Measurements from ENCODE around the gene AAMDC. TPM values are rescaled to one million over a fixed set of nuclear protein-coding genes. Genes with fewer than 3 reads are reported as not detected.

AAMDC gene
- 1.5 and 2.4 TPM in 2 replicates for total RNA-seq

DNA sequence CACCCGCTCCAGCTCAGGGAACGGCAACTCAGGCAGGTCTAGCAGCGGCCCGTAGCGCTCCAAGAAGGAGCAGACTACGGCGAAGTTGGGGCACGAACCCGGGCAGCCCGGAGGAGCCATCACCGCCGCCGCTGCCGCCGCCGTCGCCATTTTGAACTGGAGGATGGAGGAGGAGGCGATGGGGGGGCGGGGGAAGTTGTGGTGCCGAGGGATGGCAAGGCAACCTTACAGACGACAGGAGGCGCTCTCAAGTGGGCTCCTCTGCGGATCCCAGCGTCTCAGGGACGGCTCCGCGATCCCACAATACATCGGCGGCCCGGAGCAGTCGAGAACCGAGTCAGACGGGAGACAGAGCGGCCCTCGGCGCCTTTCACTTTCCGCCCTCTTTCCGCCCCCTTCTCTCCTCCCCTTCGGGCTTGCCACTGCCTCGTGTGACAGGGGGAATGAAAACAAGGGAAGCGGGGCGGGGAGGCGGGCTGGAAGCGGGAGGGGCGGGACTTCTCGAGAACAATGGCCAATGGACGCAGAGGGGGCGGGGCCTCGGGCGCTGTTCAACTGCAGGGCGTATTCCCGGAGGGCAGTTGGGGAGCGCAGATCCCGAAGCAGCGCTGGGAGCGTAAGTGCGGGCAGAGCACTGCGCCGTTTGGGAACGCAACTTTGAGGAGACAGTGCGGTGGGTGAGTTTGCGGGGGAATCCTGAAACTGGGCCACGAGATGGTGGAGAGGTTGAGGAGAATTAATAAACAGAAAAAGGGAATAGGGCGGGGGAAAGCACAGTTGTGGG lies at the start of gene AAMDC, which contains the start of gene RSF1:
Gene AAMDC, plus strand, starts transcription at position 580 of the 784 bp plus-strand sequence. CDS start 21,353 bp downstream, outside the sequence.
Gene RSF1, minus strand, starts transcription at position 158 of the 784 bp plus-strand sequence. Its CDS starts 8 bp downstream, at position 150.
- H3K27ac Mint-ChIP-seq, result peak within 1 kb of the TSS; percentile 94
- intact Hi-C loops (cut with micrococcal nuclease), result loop anchor here (1.0 to 5.0 kb wide), 9 partner anchors 174 to 1376 kb away; partner anchors contain the start of genes ACER3, ALG8, CLNS1A and EMSY
- no peaks in the 10 kb centered on the region for H3K9me3 Mint-ChIP-seq
- peaks cover 2% of the 10 kb centered on the region for H3K27me3 Mint-ChIP-seq (ENCODE audit: insufficient read depth)
- peak; percentile 95 for DNase-seq (ENCODE audit: low spot score)
- peaks cover 11% of the 10 kb centered on the region for H3K36me3 Mint-ChIP-seq (ENCODE audit: low read depth)
- peaks cover 38% of the 10 kb centered on the region for H3K4me1 Mint-ChIP-seq (ENCODE audit: low read depth)
- H3K4me3 Mint-ChIP-seq, result peak within 1 kb of the TSS; percentile 97

DNA sequence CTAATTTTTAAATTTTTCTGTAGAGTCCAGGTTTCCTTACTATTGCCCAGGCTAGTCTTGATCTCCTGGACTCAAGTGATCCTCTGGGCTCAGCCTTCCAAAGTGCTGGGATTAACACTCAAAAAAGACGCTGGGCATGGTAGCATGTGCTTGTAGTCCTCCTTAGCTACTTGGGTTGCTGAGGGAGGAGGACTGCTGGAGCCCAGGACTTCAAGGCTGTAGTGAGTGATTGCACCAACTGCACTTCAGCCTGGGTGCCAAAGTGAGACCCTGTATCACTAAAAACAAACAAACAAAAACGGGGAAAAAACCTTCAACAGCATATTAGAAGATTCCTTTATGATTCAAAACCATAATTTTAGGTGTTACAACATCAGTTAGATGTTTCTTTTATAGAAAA lies 45.0 kb upstream of the AAMDC start:
- Mint-ChIP-seq H3K4me3 (no peak overlapping the region), H3K4me1 (ENCODE audit: low read depth) (peaks cover 12% of the 10 kb centered on the region)

DNA sequence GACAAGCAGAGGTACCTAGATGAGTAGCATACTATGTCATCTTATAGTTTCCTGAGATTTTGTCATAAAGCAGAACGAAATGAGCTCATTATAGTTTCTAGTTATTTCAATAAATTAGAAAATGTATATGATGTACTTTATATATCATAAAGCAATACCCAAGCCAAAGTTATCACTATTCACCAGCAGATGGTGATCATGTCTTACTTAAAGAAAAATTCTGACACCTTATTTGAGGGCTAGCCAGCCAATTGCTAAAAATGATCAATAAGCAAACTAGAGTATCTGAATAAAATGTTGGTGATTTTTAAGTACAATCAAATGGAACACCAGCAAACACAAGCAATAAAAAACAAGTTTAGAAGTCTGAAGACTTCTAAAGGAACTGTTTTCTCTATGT lies 44.5 kb upstream of the AAMDC start:
- H3K27ac Mint-ChIP-seq, result no peak overlapping the region
- H3K4me3 Mint-ChIP-seq, result no peak overlapping the region
- no peaks in the 10 kb centered on the region for H3K36me3 Mint-ChIP-seq (ENCODE audit: low read depth)
- no peak for DNase-seq (ENCODE audit: low spot score)
- H3K27me3 Mint-ChIP-seq (ENCODE audit: insufficient read depth), result no peaks in the 10 kb centered on the region
- no peaks in the 10 kb centered on the region for H3K9me3 Mint-ChIP-seq
- intact Hi-C loops (cut with micrococcal nuclease), result loop anchor here (1.0 kb wide), 3 partner anchors 43 to 224 kb away; no protein-coding TSS in a partner anchor
- H3K4me1 Mint-ChIP-seq (ENCODE audit: low read depth), result peaks cover 7% of the 10 kb centered on the region

More for the DNA sequence above, 45.0 kb upstream of the AAMDC start:
- Mint-ChIP-seq H3K36me3 (ENCODE audit: low read depth) (peaks cover 2% of the 10 kb centered on the region), H3K9me3 (no peaks in the 10 kb centered on the region), H3K27ac (no peak overlapping the region), H3K27me3 (ENCODE audit: insufficient read depth) (no peaks in the 10 kb centered on the region)
- intact Hi-C loops (cut with micrococcal nuclease), result loop anchor here (1.0 to 2.0 kb wide), 4 partner anchors 43 to 271 kb away; no protein-coding TSS in a partner anchor
- no peak for DNase-seq (ENCODE audit: low spot score)

DNA sequence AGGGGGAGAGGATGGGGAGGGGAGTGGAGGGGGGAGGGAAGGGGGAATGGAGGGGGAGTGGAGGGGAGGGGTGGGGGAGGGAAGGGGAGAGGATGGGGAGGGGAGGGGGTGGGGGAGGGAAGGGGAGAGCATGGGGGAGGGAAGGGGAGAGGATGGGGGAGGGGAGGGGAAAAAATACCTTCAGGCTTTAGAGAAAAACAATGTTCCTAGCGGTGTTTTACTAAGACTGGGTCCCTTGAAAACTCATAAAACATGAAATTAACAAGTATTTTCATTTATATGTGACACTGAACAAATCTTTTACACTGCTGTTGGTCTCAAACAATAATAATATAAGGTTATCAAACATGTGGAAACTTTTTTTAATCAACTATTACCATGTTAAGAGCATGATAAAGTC lies 42.8 kb upstream of the AAMDC start:
- DNase-seq (ENCODE audit: low spot score), result no peak
- Mint-ChIP-seq H3K36me3 (ENCODE audit: low read depth) (no peaks in the 10 kb centered on the region), H3K4me3 (no peak overlapping the region), H3K27me3 (ENCODE audit: insufficient read depth) (no peaks in the 10 kb centered on the region), H3K27ac (no peak overlapping the region), H3K4me1 (ENCODE audit: low read depth) (no peaks in the 10 kb centered on the region), H3K9me3 (no peaks in the 10 kb centered on the region)
- intact Hi-C loops (cut with micrococcal nuclease), result no loop called here

DNA sequence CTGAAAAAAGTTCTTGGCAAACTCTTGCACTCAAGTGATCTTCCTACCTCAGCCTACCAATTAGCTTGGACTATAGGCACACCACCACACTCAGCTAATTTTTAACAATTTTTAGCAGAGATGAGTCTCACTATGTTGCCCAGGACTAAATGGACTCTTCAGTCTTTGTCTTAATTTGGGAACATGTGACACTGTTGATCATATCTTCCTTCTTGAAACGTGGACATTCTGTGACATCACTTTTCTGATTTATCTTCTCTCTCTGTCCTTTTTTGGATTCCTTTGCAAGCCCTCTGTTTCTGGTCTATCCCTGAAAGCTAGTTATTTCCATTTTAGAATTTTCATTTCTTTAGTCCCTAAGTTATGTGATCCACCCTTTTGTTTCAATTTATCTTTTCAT lies 42.4 kb upstream of the AAMDC start:
- Mint-ChIP-seq H3K27ac (peak overlapping the region; percentile 32), H3K36me3 (ENCODE audit: low read depth) (no peaks in the 10 kb centered on the region), H3K4me1 (ENCODE audit: low read depth) (no peaks in the 10 kb centered on the region), H3K27me3 (ENCODE audit: insufficient read depth) (no peaks in the 10 kb centered on the region), H3K9me3 (no peaks in the 10 kb centered on the region), H3K4me3 (no peak overlapping the region)
- no peak for DNase-seq (ENCODE audit: low spot score)
- intact Hi-C loops (cut with micrococcal nuclease), result no loop called here

DNA sequence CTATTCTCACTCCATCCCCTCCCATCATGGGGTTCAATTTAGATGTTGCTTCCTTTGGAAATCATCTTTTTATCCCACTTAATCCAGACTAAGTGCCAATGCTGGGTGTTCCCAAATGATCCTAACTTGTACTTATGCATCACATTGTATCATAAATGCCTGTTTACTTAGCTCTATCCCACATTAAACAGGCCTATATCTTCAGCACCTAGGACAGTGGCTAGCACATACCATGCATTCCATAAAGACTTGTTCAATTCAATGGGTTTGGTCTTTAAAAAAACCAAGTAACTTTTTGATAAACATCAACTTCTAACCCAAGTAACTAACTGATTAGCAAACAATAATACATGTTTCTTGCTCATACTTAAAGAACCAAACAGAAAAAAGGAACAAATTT lies 41.0 kb upstream of the AAMDC start:
- H3K9me3 Mint-ChIP-seq, result no peaks in the 10 kb centered on the region
- intact Hi-C loops (cut with micrococcal nuclease), result no loop called here
- no peaks in the 10 kb centered on the region for H3K27me3 Mint-ChIP-seq (ENCODE audit: insufficient read depth)
- H3K27ac Mint-ChIP-seq, result no peak overlapping the region
- H3K36me3 Mint-ChIP-seq (ENCODE audit: low read depth), result peaks cover 3% of the 10 kb centered on the region
- no peak for DNase-seq (ENCODE audit: low spot score)
- H3K4me3 Mint-ChIP-seq, result no peak overlapping the region
- H3K4me1 Mint-ChIP-seq (ENCODE audit: low read depth), result no peaks in the 10 kb centered on the region

DNA sequence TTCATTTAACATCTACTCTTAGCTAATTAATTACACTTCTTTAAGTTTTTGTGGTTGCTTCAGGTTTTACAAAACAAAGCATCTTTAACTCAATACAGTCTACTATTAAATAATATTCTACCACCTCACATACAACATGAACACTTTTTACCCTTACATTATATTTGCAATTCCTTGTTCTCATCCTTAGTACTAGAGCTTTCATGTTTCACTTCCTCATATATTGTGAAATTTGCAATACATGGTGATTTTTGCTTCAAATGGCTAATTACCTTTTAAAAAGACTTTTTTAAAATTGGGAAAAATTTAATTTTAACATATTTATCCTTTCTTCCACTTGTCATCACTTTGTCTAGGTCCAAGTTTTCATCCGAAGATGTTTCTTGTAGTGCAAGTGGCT lies 37.9 kb upstream of the AAMDC start:
- intact Hi-C loops (cut with micrococcal nuclease), result no loop called here
- no peak overlapping the region for H3K4me3 Mint-ChIP-seq
- H3K36me3 Mint-ChIP-seq (ENCODE audit: low read depth), result peaks cover 3% of the 10 kb centered on the region
- no peaks in the 10 kb centered on the region for H3K27me3 Mint-ChIP-seq (ENCODE audit: insufficient read depth)
- peaks cover 6% of the 10 kb centered on the region for H3K4me1 Mint-ChIP-seq (ENCODE audit: low read depth)
- no peak for DNase-seq (ENCODE audit: low spot score)
- H3K27ac Mint-ChIP-seq, result no peak overlapping the region
- no peaks in the 10 kb centered on the region for H3K9me3 Mint-ChIP-seq

DNA sequence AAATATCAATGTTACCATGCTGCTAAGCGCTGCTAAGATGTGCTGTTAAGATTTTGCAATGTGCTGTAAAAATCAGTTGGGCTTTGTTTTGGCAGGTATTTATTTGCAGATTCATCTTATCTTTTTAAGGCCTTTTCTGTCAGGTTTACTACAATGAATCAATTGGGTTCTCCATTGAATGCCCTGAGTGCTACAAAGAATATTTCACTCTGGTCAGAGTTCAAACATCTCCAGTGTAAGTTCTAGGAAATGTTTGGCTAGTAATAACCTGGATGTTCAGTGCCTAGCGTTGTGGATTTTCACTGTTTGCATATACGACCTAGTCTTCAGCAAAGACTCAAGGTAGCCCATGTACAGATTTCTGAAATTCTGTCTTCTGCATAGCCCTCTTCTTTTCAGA lies 36.4 kb upstream of the AAMDC start:
- H3K4me3 Mint-ChIP-seq, result no peak overlapping the region
- no peak overlapping the region for H3K27ac Mint-ChIP-seq
- no peak for DNase-seq (ENCODE audit: low spot score)
- H3K27me3 Mint-ChIP-seq (ENCODE audit: insufficient read depth), result no peaks in the 10 kb centered on the region
- no peaks in the 10 kb centered on the region for H3K9me3 Mint-ChIP-seq
- H3K4me1 Mint-ChIP-seq (ENCODE audit: low read depth), result peaks cover 19% of the 10 kb centered on the region
- peaks cover 3% of the 10 kb centered on the region for H3K36me3 Mint-ChIP-seq (ENCODE audit: low read depth)
- intact Hi-C loops (cut with micrococcal nuclease), result no loop called here

DNA sequence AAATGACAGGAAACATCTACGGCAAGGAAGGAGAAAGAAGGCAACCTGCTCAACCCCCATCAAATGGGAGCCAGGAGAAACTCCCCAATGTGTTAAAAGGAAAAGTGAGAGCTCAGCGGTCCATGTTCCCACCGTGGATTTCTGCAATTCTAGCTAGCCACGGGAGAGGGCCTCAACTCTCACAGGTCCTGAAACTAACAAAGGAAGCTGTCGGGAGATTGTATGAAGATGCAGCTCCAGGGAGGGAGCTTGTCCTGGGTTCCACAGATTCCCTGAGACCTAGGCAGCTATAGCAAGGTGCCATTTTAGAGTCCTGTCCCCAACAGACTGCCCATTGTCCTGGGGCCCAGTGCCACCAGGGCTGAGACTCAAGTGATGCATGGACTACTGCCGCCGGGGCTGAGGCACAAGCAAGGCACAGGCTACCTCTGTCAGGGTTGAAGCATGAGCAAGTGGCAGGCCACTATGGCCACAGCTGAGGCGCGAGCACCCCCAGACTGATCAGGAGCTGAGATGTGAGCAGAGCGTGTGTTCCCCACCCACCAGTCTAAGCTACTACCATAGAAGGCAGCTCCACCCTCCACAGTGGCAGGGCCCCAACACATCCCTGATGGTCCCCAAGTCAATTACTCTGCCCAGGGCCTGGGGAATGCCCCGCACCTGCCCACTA lies 31.7 kb upstream of the AAMDC start:
- H3K4me3 Mint-ChIP-seq, result no peak overlapping the region
- no peak for DNase-seq (ENCODE audit: low spot score)
- H3K36me3 Mint-ChIP-seq (ENCODE audit: low read depth), result peaks cover 22% of the 10 kb centered on the region
- peaks cover 25% of the 10 kb centered on the region for H3K4me1 Mint-ChIP-seq (ENCODE audit: low read depth)
- intact Hi-C loops (cut with micrococcal nuclease), result no loop called here
- H3K27ac Mint-ChIP-seq, result no peak overlapping the region
- no peaks in the 10 kb centered on the region for H3K27me3 Mint-ChIP-seq (ENCODE audit: insufficient read depth)
- H3K9me3 Mint-ChIP-seq, result peaks cover 18% of the 10 kb centered on the region

DNA sequence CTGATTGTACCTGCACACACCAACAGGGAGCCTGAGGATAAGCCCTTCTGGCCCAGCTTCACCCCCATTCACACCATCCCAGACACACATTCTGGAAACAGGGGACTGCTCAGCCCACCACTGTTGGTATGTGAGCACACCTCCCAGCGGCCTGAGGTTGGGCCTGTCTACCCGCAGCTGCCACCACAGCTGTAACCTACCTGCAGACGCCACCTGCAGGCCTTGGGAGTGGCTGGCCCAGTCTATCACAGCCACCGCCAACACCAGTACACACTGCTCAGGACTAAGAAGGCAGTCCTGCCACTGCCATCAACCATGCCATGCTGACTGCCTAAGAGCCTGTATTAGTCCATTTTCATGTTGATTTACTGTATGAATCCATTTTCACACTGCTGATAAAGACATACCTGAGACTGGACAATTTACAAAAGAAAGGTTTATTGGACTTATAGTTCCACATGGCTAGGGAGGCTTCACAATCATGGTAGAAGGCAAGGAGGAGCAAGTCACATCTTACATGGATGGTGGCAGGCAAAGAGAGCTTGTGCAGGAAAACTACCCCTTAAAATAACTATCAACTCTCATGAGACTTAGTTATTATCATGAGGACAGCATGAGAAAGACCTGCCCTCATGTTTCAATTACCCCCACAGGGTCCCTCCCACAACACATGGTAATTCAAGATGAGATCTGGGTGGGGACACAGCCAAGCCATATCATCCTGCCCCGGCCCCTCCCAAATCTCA lies 31.0 kb upstream of the AAMDC start:
- Mint-ChIP-seq H3K4me1 (ENCODE audit: low read depth) (peaks cover 25% of the 10 kb centered on the region), H3K27me3 (ENCODE audit: insufficient read depth) (no peaks in the 10 kb centered on the region), H3K9me3 (peaks cover 18% of the 10 kb centered on the region), H3K27ac (no peak overlapping the region), H3K4me3 (no peak overlapping the region), H3K36me3 (ENCODE audit: low read depth) (peaks cover 23% of the 10 kb centered on the region)
- intact Hi-C loops (cut with micrococcal nuclease), result no loop called here
- DNase-seq (ENCODE audit: low spot score), result no peak

DNA sequence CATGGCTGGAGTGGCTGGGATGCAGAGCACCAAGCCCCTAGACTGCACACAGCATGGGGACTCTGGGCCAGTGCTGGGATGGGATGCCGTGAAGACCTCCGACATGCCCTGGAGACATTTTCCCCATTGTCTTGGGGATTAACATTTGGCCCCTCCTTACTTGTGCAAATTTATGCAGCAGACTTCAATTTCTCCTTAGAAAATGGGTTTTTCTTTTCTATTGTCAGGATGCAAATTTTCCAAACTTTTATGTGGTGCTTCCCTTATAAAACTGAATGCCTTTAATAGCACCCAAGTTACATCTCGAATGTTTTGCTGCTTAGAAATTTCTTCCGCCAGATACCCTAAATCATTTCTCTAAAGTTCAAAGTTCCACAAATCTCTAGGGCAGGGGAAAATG lies 29.6 kb upstream of the AAMDC start:
- intact Hi-C loops (cut with micrococcal nuclease), result no loop called here
- Mint-ChIP-seq H3K27me3 (ENCODE audit: insufficient read depth) (no peaks in the 10 kb centered on the region), H3K4me3 (no peak overlapping the region), H3K9me3 (peaks cover 18% of the 10 kb centered on the region), H3K36me3 (ENCODE audit: low read depth) (peaks cover 24% of the 10 kb centered on the region), H3K4me1 (ENCODE audit: low read depth) (peaks cover 25% of the 10 kb centered on the region), H3K27ac (no peak overlapping the region)
- DNase-seq (ENCODE audit: low spot score), result no peak

DNA sequence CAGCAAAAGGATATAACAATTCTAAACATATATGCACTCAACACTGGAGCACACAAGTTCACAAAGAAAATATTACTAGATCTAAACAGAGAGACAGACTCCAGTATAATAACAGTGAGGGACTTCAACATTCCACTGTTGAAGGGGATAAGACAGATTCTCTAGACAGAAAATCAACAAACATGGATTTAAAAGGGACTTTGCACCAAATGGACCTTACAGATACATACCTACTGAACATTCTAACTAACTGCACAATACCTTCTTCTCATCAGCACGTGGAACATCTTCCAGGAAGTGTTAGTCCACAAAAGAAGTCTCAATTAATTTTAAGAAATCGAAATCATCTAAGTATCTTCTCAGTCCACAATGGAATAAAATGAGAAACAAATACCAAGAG lies 27.0 kb upstream of the AAMDC start:
- Mint-ChIP-seq H3K9me3 (peaks cover 18% of the 10 kb centered on the region), H3K27me3 (ENCODE audit: insufficient read depth) (no peaks in the 10 kb centered on the region), H3K27ac (no peak overlapping the region), H3K4me1 (ENCODE audit: low read depth) (peaks cover 18% of the 10 kb centered on the region), H3K4me3 (no peak overlapping the region), H3K36me3 (ENCODE audit: low read depth) (peaks cover 35% of the 10 kb centered on the region)
- intact Hi-C loops (cut with micrococcal nuclease), result no loop called here
- DNase-seq (ENCODE audit: low spot score), result no peak

All from activated T-helper 1 cell treated with anti-CD3 and anti-CD28 coated beads, Interleukin-12 subunit alpha, Interleukin-12 subunit beta, Interleukin-2, Interleukin-4 antibody, amounts not matched to agents 30 ng/mL and 10 ng/mL and 1 ng/mL, durations not matched to agents 14 hours and 24 hours and 36 hours (primary cell).